GM18505 (cell line): Measurements from ENCODE around the gene NDUFAF8.

Experiments used
- ATAC-seq: cut with Tn5 transposase; IDR thresholded peaks from one replicate; pipeline ENCODE4 v1.9.1; 2021; ENCODE audit not compliant: unreplicated experiment
- POLR2A ChIP-seq: IDR thresholded peaks from 4 replicates; pipeline ENCODE4 v1.6.1; 2011; ENCODE audit warnings: borderline replicate concordance; ENCODE audit not compliant: insufficient read depth, insufficient read length; ENCODE audit errors: extremely low read depth

Gene NDUFAF8, protein sequence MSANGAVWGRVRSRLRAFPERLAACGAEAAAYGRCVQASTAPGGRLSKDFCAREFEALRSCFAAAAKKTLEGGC

DNA sequence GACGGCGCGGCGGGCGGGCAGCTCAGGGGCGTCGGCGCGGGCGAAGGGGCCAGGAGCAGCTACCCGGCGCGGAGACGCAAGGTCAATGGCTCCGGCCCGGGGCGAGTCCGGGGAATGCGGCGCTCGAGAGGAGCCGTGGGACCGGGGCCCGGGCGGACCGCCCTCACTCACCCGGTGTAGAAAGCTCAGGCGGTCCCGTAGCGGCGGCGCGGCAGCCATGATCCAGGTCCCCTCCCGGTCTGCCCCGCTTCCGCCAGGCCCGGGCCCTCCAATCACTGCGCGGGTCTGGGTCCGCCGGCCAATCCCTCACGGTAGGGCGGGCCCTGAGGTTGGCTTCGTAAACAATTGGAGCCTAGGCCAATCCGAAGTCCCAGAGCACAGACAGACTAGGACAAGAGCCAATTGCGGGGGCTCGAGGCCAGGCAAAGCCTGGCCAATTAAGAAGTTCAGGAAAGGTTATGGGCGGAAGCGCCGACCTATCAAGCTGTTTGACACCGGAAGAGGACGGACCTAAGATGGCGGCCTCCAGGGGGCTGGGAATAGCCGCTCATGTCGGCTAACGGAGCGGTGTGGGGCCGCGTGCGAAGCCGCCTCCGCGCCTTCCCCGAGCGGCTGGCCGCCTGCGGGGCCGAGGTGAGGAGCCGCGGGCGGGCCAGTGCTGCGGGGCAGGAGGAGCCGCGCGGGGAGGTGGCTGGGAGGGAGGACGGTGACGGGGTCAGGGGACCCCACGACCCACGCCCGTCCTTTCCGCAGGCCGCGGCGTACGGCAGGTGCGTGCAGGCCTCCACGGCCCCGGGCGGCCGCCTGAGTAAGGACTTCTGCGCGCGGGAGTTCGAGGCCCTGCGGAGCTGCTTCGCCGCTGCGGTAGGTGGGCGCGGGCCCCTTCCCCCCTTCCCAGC lies at the start of gene NDUFAF8, which contains the start of gene TEPSIN:
NDUFAF8 (plus strand) TSS at position 504 of the 899 bp plus-strand sequence; CDS start at position 550, 46 bp downstream.
TEPSIN (minus strand) TSS at position 241 of the 899 bp plus-strand sequence; CDS start at position 219, 22 bp downstream.
- TF ChIP-seq POLR2A = peak; percentile 65
- ATAC-seq = peak; percentile 82

DNA sequence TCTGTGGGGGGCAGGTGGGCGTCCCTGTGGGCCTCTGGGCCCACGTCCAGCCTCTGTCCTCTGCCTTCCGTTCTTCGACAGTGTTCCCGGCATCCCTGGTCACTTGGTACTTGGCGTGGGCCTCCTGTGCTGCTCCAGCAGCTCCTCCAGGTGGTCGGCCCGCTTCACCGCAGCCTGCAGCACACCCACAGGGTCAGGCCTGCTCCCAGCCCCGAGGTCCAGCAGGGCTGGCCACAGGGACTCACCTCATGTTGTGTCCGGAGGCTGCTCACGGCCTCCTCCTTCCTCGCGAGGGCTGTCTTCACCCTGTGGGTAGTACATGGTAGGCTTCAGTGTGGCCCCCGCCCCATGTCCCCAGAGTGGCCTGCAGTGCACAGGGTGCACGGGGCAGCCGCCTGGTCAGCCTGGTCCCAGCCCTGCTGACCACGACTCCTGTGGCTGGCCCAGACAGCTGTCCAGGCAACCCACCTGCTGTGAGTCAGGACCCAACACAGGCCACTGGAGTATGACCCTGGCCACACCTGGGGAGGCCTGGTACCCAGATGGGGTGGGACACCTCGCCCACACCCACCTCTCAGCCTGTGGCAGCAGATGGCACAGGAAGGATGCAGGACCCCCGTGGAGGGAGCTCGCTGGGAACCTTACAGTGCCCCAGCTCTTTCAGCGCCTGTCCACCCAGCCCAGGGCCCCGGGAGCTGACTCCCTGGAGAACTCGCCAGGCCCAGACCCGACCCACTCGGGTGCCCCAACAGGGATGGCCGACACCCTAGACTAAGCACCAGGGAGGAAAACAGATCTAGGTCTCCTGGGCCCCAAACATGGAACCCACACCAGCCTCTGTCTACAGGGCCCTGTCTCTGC lies 49.2 kb upstream of the NDUFAF8 start:
- TF ChIP-seq POLR2A = no peak
- ATAC-seq = no peak

DNA sequence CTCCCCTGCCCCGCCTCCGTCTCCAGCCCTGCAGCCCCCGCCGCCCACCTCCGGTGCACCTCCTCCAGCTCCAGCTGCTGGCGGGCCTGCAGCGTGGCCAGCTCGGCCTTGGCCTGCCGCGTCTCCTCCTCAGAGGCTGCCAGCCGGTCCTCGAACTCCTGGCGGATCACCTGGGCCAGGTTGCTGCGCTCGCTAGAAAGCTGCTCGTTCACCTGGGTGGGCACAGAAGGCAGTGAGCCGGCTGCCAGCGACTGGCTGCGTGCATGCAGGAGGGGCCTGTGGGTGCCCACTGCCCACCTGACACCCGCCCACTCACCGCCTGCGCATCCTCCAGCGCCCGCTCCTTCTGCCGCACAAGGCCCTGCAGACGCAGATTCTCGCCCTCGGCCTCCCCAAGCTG lies 48.5 kb upstream of the NDUFAF8 start:
- ATAC-seq = no peak
- TF ChIP-seq POLR2A = no peak

DNA sequence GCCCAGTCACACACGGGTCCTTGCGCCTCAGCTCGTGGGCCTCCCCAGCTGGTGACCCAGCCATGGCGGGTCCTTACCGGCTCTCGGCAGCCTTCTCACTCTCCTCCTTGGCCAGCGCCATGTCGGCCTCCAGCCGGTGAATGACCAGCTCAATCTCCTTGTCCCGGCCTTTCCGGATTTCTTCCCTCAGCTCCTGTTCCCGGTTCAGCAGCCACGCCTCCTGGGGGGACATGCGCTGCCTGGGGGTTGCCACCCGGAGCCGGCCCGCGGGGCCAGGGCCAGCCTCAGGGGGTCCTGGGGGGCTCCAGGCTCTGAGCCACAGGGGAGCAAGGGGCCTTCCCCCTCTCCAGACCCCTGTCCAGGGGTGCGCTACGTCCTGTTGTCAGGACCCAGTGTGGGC lies 48.0 kb upstream of the NDUFAF8 start:
- ATAC-seq = no peak
- no peak for TF ChIP-seq POLR2A

DNA sequence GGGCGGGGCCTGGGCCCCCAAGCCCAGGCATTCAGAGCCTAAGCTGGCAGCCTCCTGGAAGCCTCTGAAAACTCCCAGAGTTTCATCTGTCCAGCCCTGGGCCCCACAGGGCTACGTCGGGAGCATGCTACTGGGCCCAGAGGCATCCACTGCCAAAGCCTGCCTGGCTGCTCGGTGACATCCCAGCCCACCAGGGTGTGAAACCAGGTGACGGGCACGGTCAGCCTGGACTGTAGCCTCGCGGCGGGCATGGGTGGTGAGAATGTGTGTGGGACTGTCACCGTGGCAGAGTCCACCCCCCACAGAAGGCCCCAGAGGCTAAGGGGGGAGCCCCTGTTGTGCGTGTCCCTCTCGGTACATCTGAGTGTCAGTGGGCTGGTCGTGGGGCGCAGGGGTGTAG lies 47.5 kb upstream of the NDUFAF8 start:
- no peak for ATAC-seq
- TF ChIP-seq POLR2A = no peak

DNA sequence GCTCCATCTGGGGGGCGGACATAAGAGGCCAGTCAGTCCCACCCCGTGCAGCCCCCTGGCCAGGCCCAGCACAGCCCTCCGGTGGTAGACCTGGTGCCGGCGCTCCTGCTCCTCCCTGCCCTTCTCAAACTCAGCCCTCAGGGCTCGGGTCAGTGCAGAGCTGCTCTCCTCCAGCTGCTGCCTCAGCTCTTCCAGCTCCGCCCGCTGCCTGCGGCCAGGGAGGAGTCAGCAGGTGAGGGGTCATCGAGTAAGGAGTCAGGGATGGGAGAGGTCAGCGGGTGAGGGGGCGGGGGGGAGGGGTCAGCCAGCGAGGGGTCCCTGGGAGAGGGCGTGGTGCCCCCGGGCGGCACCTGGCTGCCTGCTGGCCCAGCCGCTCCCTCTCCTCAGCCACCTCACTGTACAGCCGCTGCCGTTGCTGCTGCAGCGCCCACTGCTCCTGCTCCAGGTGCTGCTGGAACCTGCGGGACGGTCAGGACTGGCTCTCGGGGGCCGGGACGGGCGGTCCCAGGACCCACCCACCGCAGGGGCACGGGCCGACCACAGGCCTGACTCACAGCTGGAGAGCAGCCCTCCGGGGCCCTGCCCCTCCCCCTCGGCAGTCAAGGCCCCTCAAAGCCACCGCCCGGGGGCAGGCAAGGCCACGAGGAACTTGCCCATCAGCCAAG lies 46.6 kb upstream of the NDUFAF8 start:
- TF ChIP-seq POLR2A = no peak
- ATAC-seq = no peak

DNA sequence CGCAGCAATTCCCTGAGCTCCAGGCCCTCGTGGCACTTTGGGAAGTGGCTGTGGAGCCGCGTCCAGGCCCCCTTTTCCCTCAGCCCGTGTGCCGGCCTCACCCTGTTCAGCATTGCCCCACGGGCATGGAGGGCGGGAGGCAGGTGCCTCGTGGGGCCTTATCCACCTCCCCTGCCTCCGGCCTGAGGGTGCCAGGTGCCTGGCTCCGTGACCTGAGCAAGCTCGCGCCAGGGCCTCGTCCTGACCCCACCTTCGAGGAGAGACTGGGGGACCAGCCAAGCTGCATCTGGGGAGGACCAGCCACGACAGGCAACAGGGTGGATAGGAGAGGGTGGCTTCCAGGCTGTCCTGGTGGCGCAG lies 46.1 kb upstream of the NDUFAF8 start:
- ATAC-seq = no peak
- TF ChIP-seq POLR2A = no peak

DNA sequence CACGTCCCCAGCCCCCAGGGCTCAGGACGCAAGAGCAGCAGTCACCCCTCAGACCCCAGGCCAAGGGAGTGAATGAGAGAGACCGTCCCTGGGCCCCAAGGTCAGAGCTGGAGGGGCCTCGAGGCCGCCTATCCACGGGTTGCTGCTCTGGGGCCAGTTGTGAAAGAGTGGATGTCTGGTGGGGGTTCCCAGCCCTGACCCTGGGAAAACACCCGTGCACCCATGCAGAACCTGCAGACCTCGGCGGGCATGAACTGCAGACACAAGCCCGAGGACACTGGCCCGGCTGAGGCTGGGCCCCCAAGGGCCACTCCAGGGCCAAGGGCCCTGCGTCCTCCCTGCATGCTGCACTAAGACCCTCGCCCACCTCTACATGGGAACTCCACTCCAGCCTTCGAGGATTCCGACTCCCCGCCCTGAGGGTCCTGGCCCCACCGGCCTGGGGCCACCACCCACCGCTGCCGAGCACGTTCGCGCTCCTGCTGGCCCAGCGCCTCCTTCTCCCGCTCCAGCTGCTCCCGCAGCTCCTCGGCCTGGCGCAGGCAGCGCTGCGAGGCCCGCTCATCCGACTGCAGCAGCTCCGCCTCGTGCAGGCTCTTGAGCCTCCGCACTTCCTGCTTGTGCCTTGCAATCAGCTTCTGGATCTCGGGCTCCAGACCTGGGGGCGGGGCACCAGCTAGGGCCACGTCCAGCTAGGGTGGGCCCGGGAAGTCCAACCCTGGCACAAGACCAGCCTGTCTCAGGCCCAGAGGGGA lies 45.5 kb upstream of the NDUFAF8 start:
- no peak for ATAC-seq
- TF ChIP-seq POLR2A = no peak

DNA sequence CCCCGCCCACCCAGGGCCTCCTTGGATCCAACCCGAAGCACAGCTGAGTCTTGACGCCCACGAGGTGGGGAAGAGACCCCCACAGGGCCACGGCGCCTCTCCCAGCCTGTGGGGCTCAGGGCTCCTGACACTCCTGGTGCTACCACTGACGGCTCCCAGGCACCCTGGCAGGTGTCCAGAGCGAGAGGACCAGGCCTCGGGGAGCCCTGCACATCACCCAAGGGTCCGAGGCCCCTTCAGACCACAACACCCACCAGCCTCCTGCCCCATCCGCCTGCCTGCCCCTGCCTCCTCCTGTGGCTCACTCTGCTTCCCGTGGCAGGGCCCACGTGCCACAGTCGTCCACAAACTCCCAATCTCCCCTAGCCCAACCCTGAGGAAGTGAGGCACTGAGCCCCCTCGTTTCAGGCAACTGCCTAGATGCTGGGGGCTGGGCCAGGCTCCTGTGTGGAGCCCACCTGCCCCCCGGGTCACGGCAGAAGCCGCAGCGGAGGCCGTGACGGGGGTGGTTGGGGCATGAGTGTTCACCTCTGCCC lies 44.8 kb upstream of the NDUFAF8 start:
- no peak for ATAC-seq
- TF ChIP-seq POLR2A = no peak

DNA sequence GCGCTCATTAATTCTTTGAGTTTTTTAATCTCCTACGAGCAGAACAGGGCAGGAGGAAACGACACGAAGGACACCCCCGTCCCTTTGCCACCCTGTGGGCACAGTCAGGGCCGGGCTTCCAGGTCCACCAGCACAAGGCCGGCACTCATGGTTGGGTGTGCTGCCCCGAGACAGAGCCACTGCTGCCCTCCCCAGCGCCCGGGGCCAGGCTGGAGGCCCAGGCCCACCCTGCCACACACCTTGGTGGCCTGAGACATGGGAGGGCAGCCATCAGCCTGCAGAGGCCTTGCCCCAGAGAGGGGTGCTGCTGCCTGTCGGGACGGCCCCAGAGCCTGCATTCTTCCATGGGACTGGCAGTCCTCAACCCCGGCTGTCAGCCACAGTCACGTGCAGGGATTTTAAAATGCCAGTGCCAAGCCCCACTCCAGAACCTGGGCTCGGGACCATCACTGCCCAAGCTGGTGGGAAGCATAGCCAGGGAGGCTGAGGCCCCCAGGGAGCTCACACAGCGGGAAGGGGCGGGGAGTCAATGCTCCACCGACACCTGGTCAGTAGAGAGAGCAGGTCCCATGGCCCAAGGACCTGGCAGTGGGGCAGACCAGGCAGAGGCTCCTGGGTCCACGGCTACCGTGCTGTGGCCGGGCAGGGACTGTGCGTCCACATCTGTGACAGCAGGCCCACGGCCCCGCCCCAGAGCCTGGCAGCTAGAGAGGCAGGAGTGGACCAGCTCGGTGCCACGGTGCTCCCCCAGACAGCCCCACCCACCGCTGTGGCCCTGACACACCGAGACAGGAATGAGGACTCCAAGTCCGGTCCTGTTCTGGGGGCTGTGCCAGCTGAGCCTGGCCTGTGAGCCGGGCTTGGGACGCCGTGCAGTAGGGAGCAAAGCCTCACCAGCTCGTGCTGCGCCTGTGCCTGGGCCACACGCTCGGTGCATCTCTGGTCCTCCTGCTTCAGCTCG lies 43.9 kb upstream of the NDUFAF8 start:
- no peak for TF ChIP-seq POLR2A
- ATAC-seq = no peak

DNA sequence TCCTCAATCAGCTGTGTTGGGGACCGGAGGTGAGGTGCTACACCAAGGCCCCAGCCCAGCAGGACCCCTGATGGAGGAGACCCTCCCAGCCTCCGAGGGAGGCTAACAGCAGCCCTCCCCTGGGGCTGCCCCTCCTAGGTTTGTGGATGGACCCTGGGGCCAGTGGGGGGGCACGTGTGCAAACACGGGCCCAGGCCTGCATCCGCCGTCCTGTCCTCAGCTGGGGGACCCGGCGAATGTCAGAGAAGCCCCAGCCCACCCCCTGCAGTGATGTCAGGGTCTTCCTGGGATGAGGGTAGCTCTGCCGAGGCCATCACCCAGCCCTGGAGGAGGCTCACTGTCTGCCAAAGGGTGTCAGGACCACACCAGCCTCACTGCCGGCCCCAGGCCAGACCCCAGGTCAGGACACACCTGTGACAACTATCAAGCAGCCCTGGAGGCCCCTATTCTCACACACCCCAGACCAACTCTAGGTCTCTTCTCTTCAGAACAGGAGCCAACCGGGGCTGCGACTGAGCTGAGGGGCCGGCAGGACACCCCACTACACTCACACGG lies 43.1 kb upstream of the NDUFAF8 start:
- no peak for TF ChIP-seq POLR2A
- no peak for ATAC-seq
